COLO829 (cell line): Measurements from ENCODE around the gene OLFM2.
A peak's percentile ranks its signal among the peaks of the same experiment; 100 is the strongest.
"Not testable (repeated sequence)": the region's sequence is repeated elsewhere in the genome, so short reads cannot be mapped to it uniquely, and the experiment has no call there.

Source experiments
- DNase-seq: peaks from one replicate; pipeline ENCODE4 v3.0.0; 2012; ENCODE audit warnings: low spot score

The OLFM2 gene

DNA sequence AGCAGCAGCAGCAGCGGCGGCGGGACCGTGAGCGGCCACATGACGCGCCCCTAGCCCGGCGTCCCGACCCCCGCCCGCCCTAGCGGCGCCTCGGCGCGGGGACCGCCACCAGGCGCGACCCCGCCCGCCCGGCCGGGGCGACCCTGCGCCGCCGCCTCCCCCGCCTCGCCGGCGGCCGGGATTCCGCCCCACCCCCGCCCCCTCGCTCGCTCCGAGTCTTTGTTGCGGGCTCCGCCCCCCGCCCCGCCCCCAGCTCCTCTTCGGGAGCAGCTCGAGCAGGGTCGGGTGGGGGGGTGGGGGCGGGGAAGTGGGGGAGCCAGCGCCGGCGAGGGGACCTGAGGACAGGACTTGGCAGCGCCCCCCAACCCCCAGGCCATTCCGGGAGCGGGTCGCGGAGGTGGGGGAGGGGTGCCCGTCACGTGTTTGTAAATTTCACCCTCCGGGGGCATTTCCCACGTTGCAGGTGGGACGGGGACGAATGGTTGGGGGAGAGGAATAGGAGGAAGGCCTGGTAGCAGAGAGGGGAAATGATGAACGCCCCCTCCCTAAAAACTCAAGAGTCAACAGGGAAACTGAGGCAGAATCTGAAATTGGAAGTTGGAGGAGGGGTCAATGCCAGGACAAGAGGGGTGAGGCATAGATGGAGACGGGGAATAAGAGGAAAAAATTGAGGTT, at the start of gene OLFM2:
Gene OLFM2 (minus strand): TSS at position 190 of the 675 bp plus-strand sequence. CDS start 149 bp downstream, at position 41.
- DNase-seq: peak; percentile 40

- DNase-seq: peak; percentile 39
These were observed 45.3 kb upstream of the OLFM2 start for GRCh38 chr19:9981406-9982260.

GRCh38 chr19:9972103-9972502, 35.8 kb upstream of the OLFM2 start:
- DNase-seq: no peak

GRCh38 chr19:9971166-9971897, 35.0 kb upstream of the OLFM2 start:
- DNase-seq: no peak

- DNase-seq: no peak
These were observed 34.2 kb upstream of the OLFM2 start for GRCh38 chr19:9970481-9970880.

DNA sequence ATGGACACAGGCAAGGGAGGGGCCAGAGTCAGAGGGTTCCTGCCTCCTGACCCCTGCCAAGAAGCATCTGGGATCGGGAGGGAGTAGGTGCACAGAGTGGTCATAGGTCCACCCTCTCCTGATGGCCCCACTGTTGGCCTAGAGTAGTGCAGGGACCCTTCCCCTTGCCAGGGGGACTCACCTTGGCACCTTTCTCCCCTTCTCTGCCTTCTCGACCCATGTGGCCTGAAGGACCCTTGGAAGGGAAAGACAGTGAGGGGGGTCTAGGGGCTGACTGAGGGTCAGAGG, 33.3 kb upstream of the OLFM2 start:
- DNase-seq: no peak

DNA sequence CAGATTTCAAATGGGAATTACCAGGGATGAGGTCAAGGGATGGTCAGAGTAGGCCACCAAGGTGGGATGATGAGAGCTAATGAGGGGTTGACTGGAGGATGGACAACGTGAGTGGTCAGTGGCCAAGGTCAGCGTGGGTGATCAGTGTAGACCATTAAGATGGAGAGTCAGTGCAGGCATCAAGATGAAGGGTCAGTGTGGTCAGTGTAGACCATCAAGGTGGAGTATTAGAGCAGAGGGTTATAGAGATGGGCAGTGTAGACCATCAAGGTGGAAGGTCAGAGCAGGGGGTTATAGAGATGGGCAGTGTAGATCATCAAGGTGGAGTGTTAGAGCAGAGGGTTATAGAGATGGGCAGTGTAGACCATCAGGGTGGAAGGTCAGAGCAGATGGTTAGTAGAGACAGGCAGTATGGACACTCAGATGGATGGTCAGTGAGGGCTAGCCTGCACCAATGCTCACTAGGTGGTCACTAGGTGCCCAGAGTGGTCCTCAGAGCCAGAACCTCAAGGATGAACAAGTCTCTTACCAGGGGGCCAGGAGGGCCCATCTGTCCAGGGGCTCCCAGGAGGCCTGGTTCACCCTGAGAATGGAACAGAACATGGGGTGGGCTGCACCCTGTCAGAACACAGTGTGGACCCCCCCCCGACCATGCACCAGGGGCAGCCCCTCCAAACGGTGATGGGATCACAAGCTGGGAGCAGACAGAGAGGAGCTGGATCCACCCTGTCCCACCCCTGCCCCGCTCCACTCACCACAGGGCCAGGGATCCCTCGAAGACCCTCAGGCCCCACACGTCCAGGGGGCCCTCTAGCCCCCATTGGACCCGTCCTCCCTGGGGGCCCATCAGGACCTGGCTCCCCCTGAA, 32.7 kb upstream of the OLFM2 start:
- no peak for DNase-seq

DNA sequence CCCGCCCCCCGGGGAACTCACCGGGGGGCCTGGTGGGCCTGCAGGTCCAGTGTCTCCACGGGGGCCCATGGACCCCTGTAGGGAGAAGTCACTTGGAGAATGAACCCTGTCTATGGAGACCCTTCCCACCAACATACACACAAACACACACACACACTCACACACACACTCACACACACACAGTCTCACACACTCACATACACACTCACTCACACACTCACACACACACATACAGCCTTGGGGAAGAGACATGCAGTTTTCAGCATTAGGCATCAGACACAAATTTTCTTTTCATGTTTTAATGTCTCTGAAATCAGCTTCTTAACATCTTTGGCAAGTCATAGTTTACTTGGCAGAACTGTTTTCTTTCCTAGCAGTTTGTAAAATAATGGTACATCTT, 31.0 kb upstream of the OLFM2 start:
- no peak for DNase-seq

DNA sequence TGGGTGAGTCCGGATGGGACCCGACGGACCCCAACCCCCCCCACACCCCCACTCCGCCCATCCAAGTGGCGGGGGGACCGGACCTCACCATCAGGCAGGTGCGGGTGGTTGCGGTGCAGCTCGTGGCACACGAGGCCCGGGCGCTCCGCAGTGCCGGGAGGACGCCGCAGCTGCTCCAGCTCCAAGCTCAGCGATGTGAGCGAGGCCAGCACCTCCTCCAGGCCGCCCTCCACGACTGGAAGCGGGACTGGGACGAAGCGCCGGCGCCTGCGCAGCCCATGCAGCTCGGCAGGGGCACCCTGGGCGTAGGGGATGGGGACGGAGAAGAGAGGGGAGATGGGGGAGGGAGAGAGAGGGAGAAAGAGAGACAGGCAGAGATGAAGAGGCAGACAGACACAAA, 30.1 kb upstream of the OLFM2 start:
- DNase-seq: no peak

DNA sequence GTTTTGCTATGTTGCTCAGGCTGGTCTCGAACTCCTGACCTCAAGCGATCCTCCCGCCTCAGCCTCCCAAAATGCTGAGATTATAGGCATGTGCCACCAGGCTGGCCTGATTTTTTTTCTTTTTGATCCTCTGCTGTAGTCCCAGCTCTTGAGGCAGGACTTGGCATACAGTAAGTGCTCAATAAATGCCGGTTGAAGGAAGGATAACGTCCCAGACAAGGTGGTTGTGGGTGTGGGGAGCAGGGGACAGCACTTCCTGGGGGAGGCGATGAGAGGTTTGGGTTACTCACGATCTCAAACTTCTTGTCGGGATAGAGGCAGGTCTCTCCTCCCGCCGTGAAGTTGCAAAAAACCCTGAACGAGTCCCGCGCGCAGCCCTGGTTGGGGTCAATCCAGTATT, 29.7 kb upstream of the OLFM2 start:
- no peak for DNase-seq

DNA sequence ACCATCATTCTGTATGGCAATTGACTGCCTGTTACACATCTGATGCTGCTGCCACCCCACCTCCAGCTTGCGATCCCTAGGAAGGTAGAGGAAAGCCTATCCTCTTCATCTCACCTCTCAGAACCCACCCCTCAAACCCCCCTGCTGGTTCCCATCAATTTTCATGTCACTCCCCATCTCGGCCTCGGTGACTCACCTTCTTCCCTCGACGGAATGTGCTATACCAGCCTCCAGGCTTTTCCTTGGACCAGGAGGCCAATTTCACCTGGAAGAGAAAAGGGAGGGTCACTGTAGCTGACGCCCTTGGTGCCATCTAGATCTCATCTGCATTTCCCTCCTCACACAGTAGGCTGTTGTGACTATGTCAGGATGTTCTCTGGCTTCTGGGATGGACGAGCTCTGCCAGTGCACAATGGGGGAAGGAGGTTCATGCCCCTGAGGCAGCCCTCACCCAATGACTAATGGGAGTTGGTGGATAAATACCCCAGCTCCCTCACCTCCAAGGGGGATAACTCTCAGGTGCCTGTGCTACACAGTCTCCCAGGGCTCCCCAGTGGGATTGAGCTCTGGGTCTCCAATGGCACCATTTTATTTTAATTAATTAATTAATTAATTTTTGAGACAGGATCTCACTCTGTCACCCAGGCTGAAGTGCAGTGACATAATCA, 26.4 kb upstream of the OLFM2 start:
- no peak for DNase-seq

DNA sequence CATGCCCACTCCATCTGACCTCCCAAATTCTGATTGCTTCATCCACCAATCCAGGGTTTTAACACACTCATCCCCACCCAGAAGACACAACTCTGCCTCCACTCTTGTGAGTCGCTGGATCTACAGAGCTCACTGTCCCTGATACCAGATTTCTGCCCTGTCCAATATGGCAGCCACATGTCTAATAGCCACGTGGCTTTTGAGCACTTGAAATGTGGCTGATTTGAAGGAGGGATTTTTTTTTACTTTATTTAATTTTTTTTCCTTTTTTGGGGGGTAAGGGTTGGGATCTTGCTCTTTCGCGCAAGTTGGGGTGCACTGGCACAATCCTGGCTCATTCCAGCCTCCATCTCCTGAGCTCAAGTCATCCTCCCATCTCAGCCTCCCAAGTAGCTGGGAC, 24.8 kb upstream of the OLFM2 start:
- DNase-seq: no peak

DNA sequence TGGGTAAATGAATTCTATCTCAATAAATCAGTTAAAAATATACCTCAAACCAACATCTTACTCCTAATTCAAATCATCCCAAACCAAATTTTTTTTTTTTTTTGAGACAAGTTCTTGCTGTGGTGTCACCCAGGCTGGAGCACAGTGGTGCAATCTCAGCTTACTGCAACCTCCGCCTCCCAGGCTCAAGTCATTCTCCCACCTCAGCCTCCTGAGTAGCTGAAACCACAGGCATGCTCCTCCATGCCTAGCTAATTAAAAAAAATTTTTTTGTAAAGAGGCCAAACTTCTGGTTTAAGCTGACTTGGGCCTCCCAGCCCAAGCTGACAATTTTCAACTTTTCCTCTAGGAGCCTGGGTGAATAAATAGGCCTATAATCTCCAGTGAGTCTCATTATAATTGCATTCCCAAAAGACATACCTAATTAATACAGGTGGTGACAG, 22.1 kb upstream of the OLFM2 start:
- no peak for DNase-seq

DNA sequence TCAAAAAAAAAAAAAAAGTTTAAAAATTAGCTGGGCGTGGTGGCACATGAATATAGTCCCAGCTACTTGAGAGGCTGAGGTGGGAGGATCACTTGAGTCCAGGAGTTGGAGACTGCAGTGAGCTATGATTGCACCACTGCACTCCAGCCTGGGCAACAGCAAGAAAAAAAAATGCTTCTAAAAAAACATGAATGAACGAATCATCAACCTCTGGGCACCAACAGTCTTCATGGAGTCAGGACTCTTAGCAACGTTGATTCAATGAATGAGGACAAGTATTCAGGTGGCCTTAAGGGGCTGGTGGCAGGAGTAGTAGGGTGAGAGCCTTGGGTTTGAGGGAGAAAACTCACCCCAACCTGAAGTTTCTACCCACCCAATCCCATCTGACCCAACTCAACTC, 20.6 kb upstream of the OLFM2 start:
- no peak for DNase-seq

- DNase-seq: no peak
These were observed 17.7 kb upstream of the OLFM2 start for GRCh38 chr19:9953802-9954542.

GRCh38 chr19:9952276-9952675, 16.0 kb upstream of the OLFM2 start:
- no peak for DNase-seq

- no peak for DNase-seq
These were observed 11.1 kb upstream of the OLFM2 start for GRCh38 chr19:9947441-9947840.

DNA sequence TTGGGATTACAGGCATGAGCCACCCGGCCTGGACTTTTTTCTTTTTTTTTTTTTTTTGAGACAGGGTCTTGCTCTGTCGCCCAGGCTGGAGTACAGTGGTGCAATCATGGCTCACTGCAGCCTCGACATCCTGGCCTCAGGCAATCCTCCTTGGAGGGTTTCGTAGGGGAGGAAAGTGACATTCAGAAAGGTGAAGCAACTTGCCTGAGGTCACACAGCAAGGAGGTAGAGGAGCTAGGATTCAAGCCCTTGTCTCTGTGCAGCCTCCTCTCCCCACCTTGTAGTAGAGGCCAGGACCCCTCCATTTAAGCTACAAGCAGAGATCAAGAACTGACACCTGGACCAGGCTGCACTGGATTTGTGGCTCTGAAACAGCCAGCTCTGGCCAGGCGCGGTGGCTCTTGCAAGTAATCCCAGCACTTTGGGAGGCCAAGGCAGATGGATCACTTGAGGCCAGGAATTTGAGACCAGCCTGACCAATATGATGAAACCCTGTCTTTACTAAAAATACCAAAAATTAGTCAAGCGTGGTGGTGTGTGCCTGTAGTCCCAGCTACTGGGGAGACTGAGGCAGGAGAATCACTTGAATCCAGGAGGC, 10.3 kb upstream of the OLFM2 start:
- not testable (repeated sequence) for DNase-seq

GRCh38 chr19:9945319-9945966, 9.1 kb upstream of the OLFM2 start:
- peak; percentile 29 for DNase-seq

DNA sequence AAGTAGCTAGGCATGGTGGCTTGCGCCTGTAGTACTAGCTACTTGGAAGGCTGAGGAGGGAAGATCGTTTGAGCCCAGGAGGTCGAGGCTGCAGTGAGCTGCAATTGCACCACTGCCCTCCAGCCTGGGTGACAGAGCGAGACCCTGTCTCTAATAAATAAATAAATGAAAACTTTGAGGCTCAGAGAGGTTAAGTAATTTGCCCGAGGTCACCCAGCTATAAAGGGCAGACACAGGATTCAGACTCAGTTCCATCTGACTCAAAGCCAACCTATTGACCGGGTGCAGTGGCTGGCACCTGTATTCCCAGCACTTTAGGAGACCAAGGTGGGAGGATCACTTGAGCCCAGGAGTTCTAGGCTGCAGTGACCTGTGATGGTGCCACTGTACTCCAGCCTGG, 7.4 kb upstream of the OLFM2 start:
- DNase-seq: no peak
